Esophagus (tissue), 2 donors: ENCODE measurements around the gene STAP2. TPM values are rescaled to one million over a fixed set of nuclear protein-coding genes. Genes with fewer than 3 reads are reported as not detected.

Experiments
- H3K27ac ChIP-seq, 2 donors: one replicate each; pipeline ENCODE4 v1.5.1; 2013; ENCODE audit warnings: low read depth in 2 of 2, mild to moderate bottlenecking in 2 of 2, inconsistent platforms in 1 of 2, low read length in 1 of 2, moderate library complexity in 1 of 2
- H3K27me3 ChIP-seq, 2 donors: one replicate each; pipeline ENCODE4 v1.6.1; 2013; ENCODE audit warnings: low read length in 2 of 2, control low read depth in 1 of 2, mild to moderate bottlenecking in 1 of 2; ENCODE audit not compliant: insufficient read depth in 2 of 2, control insufficient read depth in 1 of 2
- H3K36me3 ChIP-seq, 2 donors: one replicate each; pipeline ENCODE4 v1.6.1; 2013; ENCODE audit warnings: low read length in 1 of 2; ENCODE audit not compliant: control insufficient read depth in 2 of 2, insufficient read depth in 2 of 2
- H3K4me1 ChIP-seq, 2 donors: one replicate each; pipeline ENCODE4 v1.6.1; 2013; ENCODE audit warnings: low read length in 1 of 2; ENCODE audit not compliant: control insufficient read depth in 2 of 2, insufficient read depth in 2 of 2
- H3K4me3 ChIP-seq, 2 donors: one replicate each; pipeline ENCODE4 v1.5.1; 2013; ENCODE audit warnings: low read length in 2 of 2, mild to moderate bottlenecking in 2 of 2, low read depth in 1 of 2, moderate library complexity in 1 of 2
- H3K9me3 ChIP-seq, 2 donors: one replicate each; pipeline ENCODE4 v1.6.1; 2013; ENCODE audit warnings: mild to moderate bottlenecking in 2 of 2, low read depth in 1 of 2, low read length in 1 of 2, moderate library complexity in 1 of 2; ENCODE audit not compliant: control insufficient read depth in 2 of 2, insufficient read depth in 1 of 2
- WGBS, 2 donors: extraction: QIAGEN DNeasy Blood & Tissue Kit; methylation state at CpG; one replicate each; pipeline ENCODE4 v1.1.7; 2013; 5-methylcytosine and 5-hydroxymethylcytosine counted together
- polyA plus RNA-seq, 2 donors: library from polyadenylated mRNA; stranded (reverse); fragments of 200-250 nt; gene quantifications; one replicate each; pipeline ENCODE4 v1.2.3, GENCODE V29; 2013
- donor health status: healthy with polysubstance abuse.
- donor health status: Bipolar disorder and iron deficiency.

The STAP2 gene
- polyA plus RNA-seq, 2 donors: 99.2 to 126 TPM

DNA sequence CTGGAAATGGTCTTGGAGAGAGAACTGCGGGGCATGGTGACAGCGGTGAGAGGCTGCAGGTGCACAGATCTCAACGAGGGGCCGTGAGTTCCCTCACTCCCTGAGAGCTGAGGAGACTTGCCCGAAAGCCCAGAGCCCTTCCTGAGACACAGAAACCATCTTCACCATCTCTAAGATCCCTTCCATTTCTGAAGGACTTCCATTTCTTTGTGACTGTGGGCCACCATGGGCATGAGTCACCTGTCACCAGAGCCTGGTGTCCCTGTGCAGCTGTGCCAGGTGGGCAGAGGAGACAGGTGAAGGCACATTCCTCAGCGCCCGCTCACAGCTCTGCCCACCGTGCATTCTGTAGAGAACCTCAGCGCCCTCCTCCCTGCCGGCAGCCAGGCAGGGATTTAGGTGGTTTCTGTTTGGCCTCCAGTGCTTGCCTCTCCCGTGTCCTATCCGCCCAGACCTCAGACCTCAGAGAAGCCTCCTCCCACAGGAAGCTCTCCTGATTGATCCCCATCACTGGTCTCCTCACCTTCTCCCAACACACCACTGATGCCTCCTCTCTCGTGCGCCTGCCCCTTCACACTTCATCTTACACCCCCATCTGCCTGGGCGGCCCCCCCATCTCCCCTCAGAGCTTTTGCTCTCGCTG, 37.5 kb upstream of the STAP2 start:
- Histone ChIP-seq H3K36me3 (peaks cover 0 to 11% of the 10 kb centered on the region in 2 donors), H3K9me3 (no peaks in the 10 kb centered on the region), H3K4me3 (peak overlapping the region in 1 of 2 donors; percentile 8), H3K27me3 (no peaks in the 10 kb centered on the region), H3K4me1 (peaks cover 43 to 72% of the 10 kb centered on the region in 2 donors), H3K27ac (peak overlapping the region; percentile 95 to 97)
- 59 to 62% methylated on average over 16 of the region's 16 CpGs for WGBS, 2 donors

DNA sequence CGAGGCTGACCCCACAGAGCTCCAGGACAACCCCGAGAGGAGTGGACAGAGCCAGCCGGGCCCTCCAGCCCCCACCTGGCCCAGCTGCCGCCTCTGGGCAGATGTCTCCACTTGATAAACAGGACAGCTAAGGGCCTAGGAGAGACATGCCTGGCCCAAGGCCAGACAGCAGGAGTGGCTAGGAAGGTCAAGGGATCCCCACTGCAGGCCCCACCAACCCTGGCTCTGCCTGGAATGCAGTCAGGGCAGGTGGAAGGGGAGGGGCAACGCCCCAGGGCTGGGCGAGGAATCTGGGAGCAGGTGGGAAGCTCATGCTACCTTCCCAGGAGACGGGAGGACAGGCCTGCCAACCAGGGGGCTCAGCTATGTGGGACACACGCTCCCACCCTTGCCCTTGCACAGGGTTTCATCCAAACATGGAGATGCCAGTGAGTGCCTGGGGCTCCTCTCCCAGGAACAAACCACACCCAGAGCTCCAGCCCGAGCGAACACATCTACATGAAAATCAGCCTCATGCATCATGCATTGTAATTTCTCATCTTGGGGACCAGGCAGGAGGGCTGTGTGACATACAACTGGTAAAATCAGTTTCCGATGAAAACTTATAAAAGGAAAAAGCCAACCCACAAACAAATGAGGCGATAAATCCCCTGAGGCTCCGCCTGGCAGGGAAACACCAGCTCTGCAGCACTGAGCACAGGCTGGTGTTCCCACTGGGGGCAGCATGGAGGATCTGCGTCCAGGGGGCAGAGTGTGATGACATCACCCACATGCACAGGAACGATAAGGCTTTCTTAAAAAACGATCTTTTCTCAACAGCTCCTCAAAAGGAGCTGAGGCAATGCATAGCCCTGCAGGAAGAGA, 36.8 kb upstream of the STAP2 start:
- Histone ChIP-seq H3K27me3 (no peaks in the 10 kb centered on the region), H3K4me1 (peaks cover 43 to 72% of the 10 kb centered on the region in 2 donors), H3K4me3 (peak overlapping the region in 1 of 2 donors; percentile 29), H3K9me3 (no peaks in the 10 kb centered on the region), H3K36me3 (peaks cover 0 to 11% of the 10 kb centered on the region in 2 donors), H3K27ac (peak overlapping the region; percentile 95 to 97)
- WGBS, 2 donors: 26 to 30% methylated on average over 16 of the region's 16 CpGs

DNA sequence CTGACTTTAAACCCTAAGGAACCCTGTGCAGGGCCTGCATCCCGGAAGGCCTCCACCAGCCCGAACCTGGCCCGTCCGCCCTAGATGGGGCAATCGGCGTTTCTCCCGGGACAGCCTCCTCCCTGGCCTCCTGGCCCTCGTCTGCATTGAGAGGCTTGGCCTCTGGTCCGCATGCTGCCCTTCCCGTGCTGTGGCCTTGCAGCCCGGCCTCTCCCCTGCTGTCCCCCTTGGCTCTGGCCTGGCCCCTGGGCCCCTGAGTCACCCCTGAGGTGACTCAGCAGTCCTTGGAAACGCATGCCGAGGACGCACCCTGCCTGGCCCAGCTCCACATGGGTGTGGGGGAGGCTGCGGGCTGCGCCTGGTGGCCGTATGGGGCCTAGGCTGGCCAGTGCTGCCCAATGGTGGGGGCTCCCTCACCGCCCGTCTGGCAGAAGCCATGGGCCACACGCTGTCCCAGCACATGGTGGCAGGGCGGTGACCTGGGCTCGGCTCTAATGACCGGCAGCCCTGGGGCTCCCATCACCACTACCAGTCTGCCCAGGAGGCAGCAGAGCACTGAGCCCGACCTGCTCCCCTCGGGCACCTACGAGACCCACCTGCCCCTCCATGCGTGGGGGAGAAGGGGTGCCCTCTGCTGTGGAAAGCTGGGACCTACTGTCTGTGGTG, 36.0 kb upstream of the STAP2 start:
- peaks cover 0 to 11% of the 10 kb centered on the region in 2 donors for H3K36me3 ChIP-seq
- no peaks in the 10 kb centered on the region for H3K27me3 ChIP-seq
- H3K27ac ChIP-seq: peak overlapping the region; percentile 95 to 97
- H3K4me1 ChIP-seq: peaks cover 44 to 72% of the 10 kb centered on the region in 2 donors
- H3K4me3 ChIP-seq: peak overlapping the region in 1 of 2 donors; percentile 29
- no peaks in the 10 kb centered on the region for H3K9me3 ChIP-seq
- 32 to 38% methylated on average over 27 of the region's 27 CpGs for WGBS, 2 donors

DNA sequence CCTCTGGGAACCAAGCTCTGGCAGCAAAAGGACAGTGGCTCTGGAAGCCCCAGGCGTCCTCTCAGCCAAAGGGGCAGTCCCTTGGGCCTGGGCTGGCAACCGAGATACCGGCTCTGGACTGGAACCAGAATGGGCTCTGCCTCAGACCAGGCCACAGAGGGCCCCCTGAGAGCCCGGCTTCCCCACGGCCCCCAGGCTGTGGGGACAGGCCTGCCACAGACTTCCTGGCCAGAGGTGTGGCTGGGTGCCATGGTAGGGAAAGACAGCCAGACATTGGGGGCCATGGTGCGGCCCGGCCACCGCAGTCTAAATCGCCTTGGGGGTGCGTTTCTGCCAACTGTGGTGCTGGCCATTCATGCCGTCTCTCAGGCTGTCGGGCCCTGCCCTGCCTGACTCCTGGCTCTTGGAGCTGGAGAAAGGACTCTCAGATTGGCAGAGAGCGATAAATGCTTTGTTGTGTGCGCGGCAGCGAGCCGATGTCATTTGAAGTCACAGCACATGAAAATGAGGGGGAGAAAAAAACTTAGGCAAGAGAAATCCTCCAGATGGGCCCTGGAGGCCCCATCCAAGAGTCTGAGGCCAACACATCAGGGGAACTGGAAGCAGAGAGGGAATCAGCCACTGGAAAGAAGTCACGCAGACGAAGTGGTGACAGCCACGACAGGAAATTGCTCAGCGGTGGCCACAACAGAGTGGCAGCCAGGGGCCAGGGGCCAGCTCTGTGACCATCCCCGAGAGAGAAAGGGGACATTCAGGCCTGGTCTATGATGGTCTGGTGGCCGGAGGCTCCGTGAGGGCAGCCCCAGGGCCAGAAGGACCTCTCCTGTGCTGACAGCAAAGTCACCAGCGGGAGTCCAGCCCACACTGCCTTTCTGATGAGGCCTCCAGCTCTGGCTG, 35.2 kb upstream of the STAP2 start:
- Histone ChIP-seq H3K27ac (peak overlapping the region; percentile 95 to 97), H3K27me3 (no peaks in the 10 kb centered on the region), H3K36me3 (peaks cover 0 to 9% of the 10 kb centered on the region in 2 donors), H3K4me3 (peak overlapping the region in 1 of 2 donors; percentile 29), H3K4me1 (peaks cover 44 to 74% of the 10 kb centered on the region in 2 donors), H3K9me3 (no peaks in the 10 kb centered on the region)
- 59 to 64% methylated on average over 24 to 25 of the region's 25 CpGs for WGBS, 2 donors

DNA sequence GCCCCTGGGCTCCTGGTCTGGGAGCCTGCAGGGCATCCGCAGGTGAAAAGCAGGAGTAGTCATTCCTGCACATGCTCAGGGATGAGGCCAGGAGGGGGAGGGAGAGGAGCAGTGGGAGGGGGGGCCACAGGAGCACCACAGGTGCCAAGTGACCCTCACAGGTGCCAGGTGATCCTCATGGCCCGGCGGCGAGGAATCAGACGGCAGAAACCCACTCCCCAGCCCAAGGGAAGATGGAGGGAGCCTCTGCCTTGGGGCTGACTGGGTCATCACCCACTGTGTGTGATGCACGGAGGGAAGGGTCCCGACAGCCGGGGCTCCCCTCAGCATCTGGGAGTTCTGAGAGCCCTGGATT, 34.4 kb upstream of the STAP2 start:
- H3K4me1 ChIP-seq: peaks cover 47 to 79% of the 10 kb centered on the region in 2 donors
- WGBS, 2 donors: 81 to 92% methylated on average over 8 of the region's 8 CpGs
- H3K4me3 ChIP-seq: no peak overlapping the region
- peaks cover 0 to 11% of the 10 kb centered on the region in 2 donors for H3K36me3 ChIP-seq
- no peaks in the 10 kb centered on the region for H3K27me3 ChIP-seq
- peak overlapping the region; percentile 95 to 97 for H3K27ac ChIP-seq
- H3K9me3 ChIP-seq: no peaks in the 10 kb centered on the region

DNA sequence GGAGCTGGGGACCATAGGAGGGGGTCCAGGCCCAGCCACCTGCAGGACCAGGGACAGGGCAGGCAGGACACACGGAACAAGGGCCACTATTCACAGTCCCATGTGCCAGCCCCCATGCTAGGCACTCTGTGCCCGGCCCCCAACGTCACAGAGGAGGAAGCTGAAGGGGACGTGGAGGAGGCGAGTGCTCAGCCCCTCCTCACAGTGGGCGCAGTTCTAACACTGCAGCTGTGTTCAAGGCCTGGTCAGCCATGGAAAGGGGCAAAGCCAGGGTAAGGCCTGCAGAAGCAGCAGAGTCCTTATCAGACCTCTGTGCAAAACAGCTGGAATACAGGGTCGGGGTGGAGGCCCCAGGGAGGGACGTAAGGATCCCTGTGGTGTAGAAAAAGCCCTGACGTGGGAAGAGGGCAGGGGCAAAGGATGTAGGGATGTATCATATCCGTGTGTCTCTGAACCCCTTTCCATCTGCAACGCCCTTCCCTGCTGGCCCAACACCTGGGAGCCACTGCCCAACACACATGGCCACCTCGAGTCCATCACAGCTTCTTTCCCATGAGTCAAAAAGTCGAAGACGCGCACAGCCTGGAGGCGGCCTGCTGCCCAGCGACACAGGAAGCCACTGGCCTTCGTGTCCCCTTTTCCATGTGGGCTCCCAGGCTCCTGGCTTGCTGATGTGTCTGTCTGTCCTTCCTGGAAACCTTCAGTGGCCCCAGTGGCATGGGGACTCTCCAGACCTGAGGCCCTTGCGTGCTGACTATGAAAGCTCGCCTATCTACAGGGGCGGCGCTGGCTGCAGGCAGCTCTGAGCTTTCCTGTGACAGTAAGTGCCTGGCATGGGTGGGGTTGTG, 33.8 kb upstream of the STAP2 start:
- 83 to 89% methylated on average over 22 of the region's 22 CpGs for WGBS, 2 donors
- H3K4me3 ChIP-seq: no peak overlapping the region
- peak overlapping the region; percentile 95 to 97 for H3K27ac ChIP-seq
- peaks cover 4 to 15% of the 10 kb centered on the region in 2 donors for H3K36me3 ChIP-seq
- H3K27me3 ChIP-seq: no peaks in the 10 kb centered on the region
- peaks cover 46 to 79% of the 10 kb centered on the region in 2 donors for H3K4me1 ChIP-seq
- H3K9me3 ChIP-seq: no peaks in the 10 kb centered on the region

DNA sequence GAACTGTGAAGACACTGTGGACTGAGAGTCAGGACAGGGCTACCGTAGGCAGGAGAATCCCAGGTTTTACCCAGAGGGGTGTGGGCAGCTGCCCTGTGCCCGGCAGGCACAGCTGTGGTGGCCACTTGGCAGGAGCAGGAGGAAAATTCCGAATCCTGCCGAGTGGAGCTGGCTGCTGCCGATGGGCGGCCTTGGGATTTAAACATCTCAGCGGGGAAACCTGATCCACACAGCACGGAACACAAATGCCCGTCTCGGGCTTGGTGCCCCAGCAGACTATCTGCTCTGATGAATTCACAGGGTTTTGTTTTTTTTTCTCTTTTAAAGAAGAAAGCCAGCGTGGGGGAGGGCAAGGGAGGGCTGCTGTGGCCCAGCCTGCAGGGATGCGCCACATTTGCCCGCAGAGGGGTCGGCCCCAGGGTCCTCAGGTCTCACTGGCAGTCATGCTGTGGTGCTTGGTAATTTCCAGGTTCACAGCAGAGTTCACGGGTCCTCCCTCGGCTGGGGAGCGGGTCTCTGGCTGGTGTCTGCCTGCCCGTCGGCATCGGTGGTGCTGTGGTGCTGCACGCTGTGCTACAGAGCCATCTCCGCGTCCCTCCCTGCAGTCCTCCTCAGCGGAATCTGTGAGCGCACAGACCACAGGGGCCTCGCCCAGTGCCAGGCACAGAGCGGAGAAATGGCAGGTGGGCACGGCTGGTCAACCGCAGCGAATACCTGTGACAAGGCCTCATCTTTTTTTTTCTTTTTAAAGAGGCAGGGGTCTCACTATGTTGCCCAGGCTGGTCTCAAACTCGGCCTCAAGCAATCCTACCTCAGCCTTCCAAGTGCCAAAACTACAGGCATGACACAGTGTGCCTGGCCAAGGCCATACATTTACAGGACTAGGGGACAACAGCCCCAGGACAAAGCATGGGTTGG, 32.9 kb upstream of the STAP2 start:
- 83 to 86% methylated on average over 31 of the region's 31 CpGs for WGBS, 2 donors

More for the DNA sequence above, 32.9 kb upstream of the STAP2 start:
- H3K27ac ChIP-seq: peak overlapping the region in 1 of 2 donors; percentile 72
- H3K4me1 ChIP-seq: peaks cover 44 to 71% of the 10 kb centered on the region in 2 donors
- H3K9me3 ChIP-seq: no peaks in the 10 kb centered on the region
- no peaks in the 10 kb centered on the region for H3K27me3 ChIP-seq
- H3K4me3 ChIP-seq: no peak overlapping the region
- H3K36me3 ChIP-seq: peaks cover 4 to 23% of the 10 kb centered on the region in 2 donors
